ENCODE measurements around the gene PSMB10.

Gene PSMB10

GRCh38 chr16:67963662-67964321, 27.1 kb upstream of the PSMB10 start:
- DNase-seq, result no peak

GRCh38 chr16:67963292-67963661, 26.6 kb upstream of the PSMB10 start:
- DNase-seq, result no peak

GRCh38 chr16:67962135-67962534, 25.5 kb upstream of the PSMB10 start:
- DNase-seq, result no peak

- peak; percentile 88 for DNase-seq
These were observed 24.9 kb upstream of the PSMB10 start for GRCh38 chr16:67961551-67961957.

GRCh38 chr16:67959536-67960329, 23.1 kb upstream of the PSMB10 start:
- DNase-seq, result no peak

GRCh38 chr16:67957622-67958021, 21.0 kb upstream of the PSMB10 start:
- DNase-seq, result no peak

GRCh38 chr16:67954421-67955196, 18.0 kb upstream of the PSMB10 start:
- DNase-seq, result no peak

GRCh38 chr16:67953641-67954375, 17.2 kb upstream of the PSMB10 start:
- no peak for DNase-seq

- DNase-seq, result peak; percentile 26
These were observed 14.8 kb upstream of the PSMB10 start for GRCh38 chr16:67951485-67951884.

GRCh38 chr16:67950335-67950843, 13.7 kb upstream of the PSMB10 start:
- DNase-seq, result no peak

- DNase-seq, result no peak
These were observed 13.0 kb upstream of the PSMB10 start for GRCh38 chr16:67949645-67950044.

GRCh38 chr16:67948015-67948414, 11.4 kb upstream of the PSMB10 start:
- no peak for DNase-seq

- DNase-seq, result no peak
These were observed 10.4 kb upstream of the PSMB10 start for GRCh38 chr16:67946966-67947558.

- no peak for DNase-seq
These were observed 9.5 kb upstream of the PSMB10 start for GRCh38 chr16:67946128-67946569.

- no peak for DNase-seq
These were observed 8.8 kb upstream of the PSMB10 start for GRCh38 chr16:67945392-67945933.

GRCh38 chr16:67944690-67945391, 8.2 kb upstream of the PSMB10 start:
- DNase-seq, result no peak

GRCh38 chr16:67943619-67944504, 7.2 kb upstream of the PSMB10 start, which contains the start of gene LCAT:
Gene LCAT (minus strand): TSS chr16:67944120. CDS start chr16:67944101, 19 bp downstream.
- no peak for DNase-seq

- DNase-seq, result no peak
These were observed 6.6 kb upstream of the PSMB10 start for GRCh38 chr16:67943256-67943618.

- no peak for DNase-seq
These were observed 6.0 kb upstream of the PSMB10 start for GRCh38 chr16:67942510-67943255.

GRCh38 chr16:67942200-67942509, 5.5 kb upstream of the PSMB10 start:
- DNase-seq, result no peak
